Vagina (tissue), 2 donors: Measurements from ENCODE around the gene NGFR. TPM values are rescaled to one million over a fixed set of nuclear protein-coding genes. Genes with fewer than 3 reads are reported as not detected.

Experiments used
- DNase-seq, 2 donors: peaks; one replicate each; pipeline ENCODE4 v3.0.0-alpha.2; 2017; ENCODE audit errors: extremely low spot score in 2 of 2
- H3K27ac ChIP-seq: fragments of 200-600 bp; sonication (generic); one replicate; pipeline ENCODE4 v1.5.1; 2019
- H3K27me3 ChIP-seq: fragments of 200-600 bp; sonication (generic); one replicate; pipeline ENCODE4 v1.5.1; 2019
- H3K36me3 ChIP-seq, 2 donors: fragments of 200-600 bp; sonication (generic); one replicate each; pipeline ENCODE4 v1.5.1; 2017 to 2019
- H3K4me1 ChIP-seq: fragments of 200-600 bp; sonication (generic); one replicate; pipeline ENCODE4 v1.5.1; 2019
- H3K4me3 ChIP-seq, 2 donors: fragments of 200-600 bp; sonication (generic); 1 replicate in 1 of 2; 2 replicates in 1 of 2; pipeline ENCODE4 v1.5.1; 2016 to 2019
- H3K9me3 ChIP-seq: fragments of 200-600 bp; sonication (generic); one replicate; pipeline ENCODE4 v1.5.1; 2019
- POLR2A ChIP-seq, 2 donors: fragments of 450-650 bp; IDR thresholded peaks; one replicate each; pipeline ENCODE4 v1.6.1; 2017; ENCODE audit warnings: antibody characterized with exemption in 2 of 2, mild to moderate bottlenecking in 2 of 2, moderate library complexity in 2 of 2
- POLR2AphosphoS5 ChIP-seq, 2 donors: sonication (generic); formaldehyde crosslinking; IDR thresholded peaks; one replicate each; pipeline ENCODE4 v1.9.0; 2017; ENCODE audit warnings: antibody characterized with exemption in 2 of 2, mild to moderate bottlenecking in 2 of 2, low read depth in 1 of 2; ENCODE audit not compliant: insufficient read depth in 1 of 2
- intact Hi-C: fragments of 100-400 bp; cut with DNase I; formaldehyde crosslinking; loops from one replicate; pipeline ENCODE4 v1.15.1; 2023
- total RNA-seq: library from RNA; depleted of rRNA; stranded (reverse); fragments of >200 nt; gene quantifications from one replicate; pipeline ENCODE4 v1.2.3, GENCODE V29; 2016
- TF ChIP-seq, protein P1 (sequence below), 3 experiments: fragments of 450-650 bp in 2 of 3; fragments of 200-600 bp in 1 of 3; sonication (generic) in 1 of 3; IDR thresholded peaks; one replicate each; pipeline ENCODE4 v1.5.1; 2017 to 2019; ENCODE audit warnings: antibody characterized with exemption in 3 of 3, mild to moderate bottlenecking in 2 of 3, moderate library complexity in 2 of 3

The NGFR gene
- total RNA-seq, 1 donor from 2014 or later, result 41.7 TPM

DNA sequence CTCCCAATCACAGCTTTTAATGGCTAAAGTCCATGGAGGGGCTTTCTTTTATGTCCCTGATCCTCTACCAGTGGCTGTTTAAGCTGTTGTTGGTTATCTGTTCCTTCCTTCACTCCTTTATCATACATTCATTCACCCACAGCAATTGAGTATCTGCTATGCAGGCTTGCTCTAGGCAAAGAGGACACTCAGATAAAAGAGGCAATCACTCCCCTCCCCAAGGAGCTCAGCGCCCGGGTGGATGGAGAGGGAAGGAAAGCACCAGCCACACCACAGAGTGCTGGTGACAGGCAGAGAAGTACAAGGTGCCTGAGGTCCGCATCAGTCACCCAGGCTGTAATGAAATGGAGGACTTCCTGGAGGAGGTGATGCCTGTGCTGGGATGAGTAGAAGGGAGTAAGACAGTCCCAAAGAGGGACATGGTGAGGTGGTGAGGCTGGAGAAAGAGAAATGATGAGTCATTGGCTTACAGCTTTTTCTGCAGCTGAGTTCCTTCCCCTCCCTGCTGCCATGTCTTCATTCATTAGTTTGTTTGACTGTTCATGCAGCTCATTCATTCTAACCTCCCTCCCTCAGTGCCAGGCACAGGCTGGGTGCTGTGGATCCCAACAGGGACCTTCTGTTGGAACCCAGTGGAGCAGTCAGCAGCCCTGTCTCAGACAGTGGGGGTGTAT is 12.8 kb upstream of the NGFR start:
- no peaks in the 10 kb centered on the region for H3K36me3 ChIP-seq
- no peak for TF ChIP-seq POLR2AphosphoS5 (IDR thresholded peaks at IDR 0.05; ENCODE audit: insufficient read depth in 1 of 2, low read depth in 1 of 2)
- no peak for TF ChIP-seq POLR2A (IDR thresholded peaks at IDR 0.05)
- TF ChIP-seq, protein P1, sequence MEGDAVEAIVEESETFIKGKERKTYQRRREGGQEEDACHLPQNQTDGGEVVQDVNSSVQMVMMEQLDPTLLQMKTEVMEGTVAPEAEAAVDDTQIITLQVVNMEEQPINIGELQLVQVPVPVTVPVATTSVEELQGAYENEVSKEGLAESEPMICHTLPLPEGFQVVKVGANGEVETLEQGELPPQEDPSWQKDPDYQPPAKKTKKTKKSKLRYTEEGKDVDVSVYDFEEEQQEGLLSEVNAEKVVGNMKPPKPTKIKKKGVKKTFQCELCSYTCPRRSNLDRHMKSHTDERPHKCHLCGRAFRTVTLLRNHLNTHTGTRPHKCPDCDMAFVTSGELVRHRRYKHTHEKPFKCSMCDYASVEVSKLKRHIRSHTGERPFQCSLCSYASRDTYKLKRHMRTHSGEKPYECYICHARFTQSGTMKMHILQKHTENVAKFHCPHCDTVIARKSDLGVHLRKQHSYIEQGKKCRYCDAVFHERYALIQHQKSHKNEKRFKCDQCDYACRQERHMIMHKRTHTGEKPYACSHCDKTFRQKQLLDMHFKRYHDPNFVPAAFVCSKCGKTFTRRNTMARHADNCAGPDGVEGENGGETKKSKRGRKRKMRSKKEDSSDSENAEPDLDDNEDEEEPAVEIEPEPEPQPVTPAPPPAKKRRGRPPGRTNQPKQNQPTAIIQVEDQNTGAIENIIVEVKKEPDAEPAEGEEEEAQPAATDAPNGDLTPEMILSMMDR (IDR thresholded peaks at IDR 0.05), result no peak
- intact Hi-C loops, result no loop called here
- no peaks in the 10 kb centered on the region for H3K27me3 ChIP-seq
- DNase-seq, result no peak
- H3K4me1 ChIP-seq, result no peaks in the 10 kb centered on the region
- no peak overlapping the region for H3K4me3 ChIP-seq
- H3K27ac ChIP-seq, result no peak overlapping the region
- H3K9me3 ChIP-seq, result no peaks in the 10 kb centered on the region

DNA sequence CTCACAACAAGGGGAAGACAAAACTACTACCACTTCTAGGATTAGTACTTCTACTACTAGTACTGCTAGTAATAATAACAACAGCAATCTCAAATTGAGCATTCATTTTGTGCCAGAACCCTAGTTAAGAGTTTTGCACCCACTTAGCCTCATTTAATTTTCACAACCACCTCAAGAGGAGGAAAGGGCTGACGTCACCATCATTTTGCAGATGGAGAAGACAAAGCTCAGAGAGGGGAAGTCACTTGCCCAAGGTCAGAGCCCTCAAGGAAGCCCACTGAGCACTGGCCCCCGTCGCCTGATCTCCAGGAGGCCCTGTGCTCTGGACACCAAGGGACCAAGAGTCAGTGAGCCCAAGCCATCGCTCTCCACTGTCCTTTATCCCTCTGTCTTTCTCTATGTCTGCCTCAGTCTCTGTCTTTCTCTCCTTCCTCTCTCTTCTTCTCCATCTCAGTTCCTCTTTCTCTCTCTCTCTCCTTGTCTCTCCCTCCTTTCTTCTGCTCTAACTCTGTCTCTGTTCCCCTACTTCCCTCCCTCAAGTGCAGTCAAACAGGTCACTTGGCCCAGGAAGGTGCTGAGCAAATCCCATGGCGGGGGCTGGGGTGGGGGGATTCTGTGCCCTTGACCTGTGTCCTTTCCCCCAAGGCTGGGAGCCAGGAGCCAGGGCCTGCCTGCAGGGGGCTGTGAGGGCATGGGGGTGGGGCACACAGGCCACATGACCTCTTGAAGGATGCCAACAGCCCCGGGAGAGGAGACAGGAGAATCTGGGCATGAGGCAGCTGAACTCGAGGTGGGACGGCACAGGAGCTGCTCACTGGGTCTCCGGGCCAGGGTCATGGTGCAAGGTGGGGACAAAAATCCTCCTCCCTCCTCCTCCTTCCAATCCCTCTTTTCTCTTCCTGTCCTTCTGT is 11.2 kb upstream of the NGFR start:
- DNase-seq, result no peak
- no peaks in the 10 kb centered on the region for H3K27me3 ChIP-seq
- H3K4me1 ChIP-seq, result no peaks in the 10 kb centered on the region
- intact Hi-C loops, result no loop called here
- H3K4me3 ChIP-seq, result no peak overlapping the region
- no peaks in the 10 kb centered on the region for H3K36me3 ChIP-seq
- no peak overlapping the region for H3K27ac ChIP-seq
- TF ChIP-seq POLR2A (IDR thresholded peaks at IDR 0.05) (no peak), POLR2AphosphoS5 (IDR thresholded peaks at IDR 0.05; ENCODE audit: insufficient read depth in 1 of 2, low read depth in 1 of 2) (no peak)
- TF ChIP-seq, protein P1 (IDR thresholded peaks at IDR 0.05), result no peak
- no peaks in the 10 kb centered on the region for H3K9me3 ChIP-seq

DNA sequence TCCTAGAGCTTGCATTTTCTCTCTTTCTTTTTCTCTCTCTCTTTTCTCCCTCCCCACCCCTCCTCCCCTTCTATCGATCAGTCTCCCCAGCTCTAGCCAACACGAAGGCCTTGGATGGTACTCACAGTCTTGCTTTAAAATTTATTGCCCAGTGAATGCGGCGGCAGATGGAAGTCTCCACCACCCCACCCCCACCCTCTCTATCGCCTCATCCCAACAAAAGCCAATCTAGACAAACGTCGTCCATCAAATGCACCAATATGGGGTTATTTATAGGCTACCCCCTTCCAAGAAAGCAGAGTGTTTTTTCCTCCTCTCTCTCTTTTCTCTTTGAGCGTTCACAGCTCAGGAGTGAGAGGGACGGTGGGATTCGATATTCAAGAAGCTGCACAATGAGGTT is 10.5 kb upstream of the NGFR start:
- intact Hi-C loops, result no loop called here
- Histone ChIP-seq H3K4me3 (no peak overlapping the region), H3K27me3 (no peaks in the 10 kb centered on the region), H3K4me1 (no peaks in the 10 kb centered on the region), H3K36me3 (no peaks in the 10 kb centered on the region), H3K9me3 (no peaks in the 10 kb centered on the region), H3K27ac (no peak overlapping the region)
- no peak for TF ChIP-seq POLR2AphosphoS5 (IDR thresholded peaks at IDR 0.05; ENCODE audit: insufficient read depth in 1 of 2, low read depth in 1 of 2)
- TF ChIP-seq POLR2A (IDR thresholded peaks at IDR 0.05), result no peak
- TF ChIP-seq, protein P1 (IDR thresholded peaks at IDR 0.05), result no peak
- DNase-seq, result no peak

DNA sequence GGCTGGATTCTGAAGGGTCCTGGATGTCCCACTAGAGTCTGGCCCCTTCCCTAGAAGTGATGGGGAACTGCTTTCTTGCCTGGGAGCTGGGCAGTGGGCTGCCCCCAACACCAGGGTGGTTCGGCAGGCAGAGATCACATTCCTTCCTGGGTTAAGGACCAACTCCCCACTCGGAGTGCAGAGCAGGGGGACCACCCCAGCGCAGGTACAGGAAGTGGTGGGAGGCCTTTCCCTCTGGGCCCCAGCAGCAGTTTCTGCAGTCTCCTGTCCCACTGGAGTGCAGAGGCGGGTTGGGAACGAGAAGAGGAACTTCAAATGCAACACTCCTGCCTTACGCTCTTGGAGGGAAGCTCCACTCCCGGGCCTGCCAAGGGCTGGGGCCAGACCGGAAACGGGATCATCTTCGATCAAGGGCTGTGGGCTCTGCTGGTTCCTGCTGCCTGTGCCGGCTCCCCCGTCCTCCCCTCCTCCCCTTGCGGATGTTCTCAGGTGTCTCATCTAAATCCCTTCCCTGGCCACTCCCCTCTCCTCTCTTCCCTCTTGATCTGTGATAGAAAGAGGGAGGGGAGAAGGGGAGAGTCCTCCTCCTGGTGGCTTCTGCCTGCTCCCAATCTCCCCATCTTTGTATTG is 9.0 kb upstream of the NGFR start:
- TF ChIP-seq POLR2A (IDR thresholded peaks at IDR 0.05) (no peak), POLR2AphosphoS5 (IDR thresholded peaks at IDR 0.05; ENCODE audit: insufficient read depth in 1 of 2, low read depth in 1 of 2) (no peak)
- TF ChIP-seq, protein P1 (IDR thresholded peaks at IDR 0.05), result no peak
- H3K4me3 ChIP-seq, result no peak overlapping the region
- no peaks in the 10 kb centered on the region for H3K36me3 ChIP-seq
- H3K27ac ChIP-seq, result no peak overlapping the region
- no peaks in the 10 kb centered on the region for H3K4me1 ChIP-seq
- DNase-seq, result no peak
- intact Hi-C loops, result no loop called here
- no peaks in the 10 kb centered on the region for H3K27me3 ChIP-seq
- no peaks in the 10 kb centered on the region for H3K9me3 ChIP-seq
